GM18498 (cell line): ENCODE results near the gene AARS1.
"Not testable (repeated sequence)": the region's sequence is repeated elsewhere in the genome, so short reads cannot be mapped to it uniquely, and the experiment has no call there.

Experiments
- ATAC-seq: cut with Tn5 transposase; IDR thresholded peaks from one replicate; pipeline ENCODE4 v1.9.1; 2021; ENCODE audit warnings: mild to moderate bottlenecking, moderate library complexity; ENCODE audit not compliant: unreplicated experiment

AARS1 gene

GRCh38 chr16:70289229-70290094, at the start of gene AARS1:
Gene AARS1 (minus strand): TSS chr16:70289506. CDS start chr16:70282763, 6,743 bp downstream.
- peak; percentile 98 for ATAC-seq

- no peak for ATAC-seq
Observed at GRCh38 chr16:70337814-70338213, 48.5 kb upstream of the AARS1 start.

- not testable (repeated sequence) for ATAC-seq
Observed at GRCh38 chr16:70332728-70333127, 43.4 kb upstream of the AARS1 start.

- no peak for ATAC-seq
Observed at GRCh38 chr16:70331588-70332358, 42.5 kb upstream of the AARS1 start.

GRCh38 chr16:70331091-70331490, 41.8 kb upstream of the AARS1 start:
- no peak for ATAC-seq

GRCh38 chr16:70324998-70325747, 35.9 kb upstream of the AARS1 start:
- no peak for ATAC-seq

- ATAC-seq: no peak
Observed at GRCh38 chr16:70320121-70320520, 30.8 kb upstream of the AARS1 start.

- not testable (repeated sequence) for ATAC-seq
Observed at GRCh38 chr16:70307726-70308125, 18.4 kb upstream of the AARS1 start.

- ATAC-seq: no peak
Observed at GRCh38 chr16:70306880-70307279, 17.6 kb upstream of the AARS1 start.

- no peak for ATAC-seq
Observed at GRCh38 chr16:70304892-70305448, 15.7 kb upstream of the AARS1 start.

- ATAC-seq: no peak
Observed at GRCh38 chr16:70302745-70303144, 13.4 kb upstream of the AARS1 start.

- no peak for ATAC-seq
Observed at GRCh38 chr16:70301121-70301520, 11.8 kb upstream of the AARS1 start.

GRCh38 chr16:70298988-70299938, 10.0 kb upstream of the AARS1 start, which contains the start of gene DDX19B:
Gene DDX19B (plus strand): TSS chr16:70299186. CDS start chr16:70299298, 112 bp downstream.
- peak; percentile 94 for ATAC-seq

GRCh38 chr16:70295634-70296033, 6.3 kb upstream of the AARS1 start:
- ATAC-seq: no peak

GRCh38 chr16:70294385-70295025, 5.2 kb upstream of the AARS1 start:
- ATAC-seq: no peak

- not testable (repeated sequence) for ATAC-seq
Observed at GRCh38 chr16:70292148-70292547, 2.8 kb upstream of the AARS1 start.

- no peak for ATAC-seq
Observed at GRCh38 chr16:70290949-70291519, 1.7 kb upstream of the AARS1 start.

- ATAC-seq: not testable (repeated sequence)
Observed at GRCh38 chr16:70287304-70287971, 1.9 kb downstream of the AARS1 start.
